GM21390 (cell line): ENCODE results near the gene SPTBN4.
"Not testable (repeated sequence)": the region's sequence is repeated elsewhere in the genome, so short reads cannot be mapped to it uniquely, and the experiment has no call there.

ENCODE experiments used
- ATAC-seq: cut with Tn5 transposase; IDR thresholded peaks from one replicate; pipeline ENCODE4 v1.9.1; 2021; ENCODE audit not compliant: unreplicated experiment

Gene SPTBN4

DNA sequence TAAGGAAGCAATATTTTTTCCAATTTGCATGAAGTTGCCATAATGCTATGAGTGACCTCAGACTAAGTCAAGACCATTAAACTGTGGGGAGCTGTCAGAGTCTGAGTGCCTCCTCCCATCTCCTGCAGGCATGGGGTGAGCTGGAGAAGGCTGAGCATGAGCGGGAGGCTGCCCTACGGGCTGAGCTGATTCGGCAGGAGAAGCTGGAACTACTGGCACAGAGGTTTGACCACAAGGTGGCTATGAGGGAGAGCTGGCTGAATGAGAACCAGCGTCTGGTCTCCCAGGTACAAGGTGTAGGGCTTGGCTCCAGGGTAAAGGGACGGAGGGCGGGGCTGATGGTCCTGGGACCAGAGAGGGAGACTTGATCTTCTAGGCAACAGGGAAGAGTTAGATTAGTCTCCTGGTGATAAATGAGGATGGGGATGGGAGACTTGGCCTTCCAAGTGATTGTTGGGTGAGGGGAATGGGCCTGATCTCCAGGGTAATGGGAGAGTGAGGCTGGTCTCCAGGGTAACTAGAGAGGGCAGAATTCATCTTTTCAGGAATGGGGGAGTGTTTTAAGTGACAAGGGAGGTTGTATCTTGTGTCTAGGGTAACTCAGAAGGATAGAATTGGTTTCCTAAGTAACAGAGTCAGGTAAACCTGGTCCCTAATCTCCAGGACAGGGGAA is 36.0 kb downstream of the SPTBN4 start:
- no peak for ATAC-seq

DNA sequence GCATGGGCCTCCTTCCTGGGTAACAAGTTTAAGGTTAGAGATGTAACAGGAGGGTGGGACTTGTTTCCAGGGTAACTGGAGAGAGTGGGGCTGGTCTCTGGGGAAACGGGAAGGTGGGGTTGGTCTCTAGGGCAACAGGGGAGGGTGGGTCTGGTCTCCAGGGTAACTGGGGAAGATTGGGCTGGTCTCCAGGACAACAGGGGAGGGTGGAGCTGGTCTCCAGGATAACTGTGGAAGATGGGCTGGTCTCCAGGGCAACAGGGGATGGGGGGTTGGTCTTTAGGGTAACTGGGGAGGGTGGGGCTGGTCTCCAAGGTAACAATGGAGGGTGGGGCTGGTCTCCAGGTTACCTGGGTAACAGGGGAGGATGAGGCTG is 36.5 kb downstream of the SPTBN4 start:
- ATAC-seq = no peak

DNA sequence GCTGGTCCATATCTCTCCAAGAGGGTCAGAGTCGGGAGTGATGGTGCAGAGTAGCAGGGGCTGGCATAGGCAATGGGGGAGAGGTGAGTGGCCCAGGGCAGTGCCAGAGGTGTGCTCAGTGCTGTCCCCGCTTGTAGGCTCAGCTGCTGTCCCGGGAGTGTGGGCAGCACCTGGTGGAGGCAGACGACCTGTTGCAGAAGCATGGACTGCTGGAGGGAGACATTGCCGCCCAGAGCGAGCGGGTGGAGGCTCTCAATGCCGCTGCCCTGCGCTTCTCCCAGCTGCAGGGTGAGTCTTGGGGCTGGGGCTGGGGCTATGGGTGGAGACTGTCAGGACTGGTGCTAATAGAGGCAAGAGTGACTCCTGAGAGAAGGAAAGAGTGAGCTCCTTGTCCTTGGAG is 39.3 kb downstream of the SPTBN4 start:
- ATAC-seq = no peak

DNA sequence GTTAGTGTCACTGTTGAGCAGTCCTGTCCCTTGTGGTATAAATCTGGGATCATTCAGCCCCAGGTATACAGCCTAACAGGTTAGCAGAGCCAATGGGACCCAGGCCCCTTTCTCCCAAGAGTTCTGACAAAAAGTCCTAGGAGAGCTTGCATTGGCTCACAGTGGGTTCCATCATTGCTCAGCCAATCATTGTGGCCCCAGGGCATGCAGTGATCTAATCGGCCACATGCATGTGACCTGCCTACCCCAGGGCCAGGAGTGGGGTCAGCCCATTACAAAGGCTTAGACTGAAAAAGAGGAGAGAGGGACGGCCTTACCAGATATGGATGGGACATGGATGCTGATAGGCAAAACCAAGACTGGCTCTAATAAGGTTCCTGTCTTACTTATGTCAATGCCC is 41.1 kb downstream of the SPTBN4 start:
- no peak for ATAC-seq

DNA sequence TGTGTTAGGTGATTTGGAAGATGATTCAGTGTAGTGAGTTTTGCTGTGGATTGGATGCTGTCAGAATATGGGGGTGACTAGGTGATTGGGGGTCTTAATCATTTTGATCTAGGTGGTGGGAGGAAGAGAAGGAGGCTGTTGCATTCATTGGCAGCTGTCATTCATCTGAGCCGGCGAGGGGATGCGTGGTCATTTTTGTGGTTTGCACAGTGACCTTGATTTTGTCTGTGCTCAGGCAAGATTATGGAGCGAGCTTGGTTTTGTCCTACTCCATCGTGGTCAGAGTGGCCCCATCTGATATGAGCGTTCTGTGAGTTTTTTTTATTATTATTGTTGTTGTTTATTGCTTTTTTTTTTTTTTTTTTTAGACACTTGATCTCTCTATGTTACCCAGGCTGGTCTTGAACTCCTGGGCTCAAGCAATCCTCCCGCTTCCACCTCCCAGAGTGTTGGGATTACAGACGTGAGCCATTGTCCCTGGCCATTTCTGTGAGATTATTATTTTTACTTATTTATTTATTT is 42.0 kb downstream of the SPTBN4 start:
- ATAC-seq = no peak

DNA sequence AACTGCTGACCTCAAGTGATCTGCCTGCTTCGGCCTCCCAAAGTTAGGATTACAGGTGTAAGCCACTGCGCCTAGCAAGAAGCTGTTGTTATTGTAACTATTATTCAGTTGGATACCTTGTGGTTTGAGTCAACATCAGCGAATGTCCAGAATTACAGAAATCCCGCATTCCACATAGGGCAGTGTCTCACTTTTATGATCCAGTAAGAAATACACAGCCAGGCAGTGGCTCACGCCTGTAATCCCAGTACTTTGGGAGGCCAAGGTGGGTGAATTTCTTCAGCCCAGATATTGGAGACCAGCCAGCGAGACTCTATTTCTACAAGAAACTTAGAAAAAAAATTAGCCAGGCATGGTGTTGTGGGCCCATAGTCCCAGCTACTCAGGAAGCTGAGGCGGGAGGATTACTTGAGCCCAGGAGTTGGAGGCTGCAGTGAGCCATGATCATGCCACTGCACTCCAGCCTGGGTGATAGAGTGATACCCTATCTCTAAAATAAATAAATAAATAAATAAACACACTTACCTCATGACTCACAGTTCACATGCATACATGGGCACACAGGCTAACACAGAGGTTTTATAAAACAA is 43.8 kb downstream of the SPTBN4 start:
- ATAC-seq = no peak

DNA sequence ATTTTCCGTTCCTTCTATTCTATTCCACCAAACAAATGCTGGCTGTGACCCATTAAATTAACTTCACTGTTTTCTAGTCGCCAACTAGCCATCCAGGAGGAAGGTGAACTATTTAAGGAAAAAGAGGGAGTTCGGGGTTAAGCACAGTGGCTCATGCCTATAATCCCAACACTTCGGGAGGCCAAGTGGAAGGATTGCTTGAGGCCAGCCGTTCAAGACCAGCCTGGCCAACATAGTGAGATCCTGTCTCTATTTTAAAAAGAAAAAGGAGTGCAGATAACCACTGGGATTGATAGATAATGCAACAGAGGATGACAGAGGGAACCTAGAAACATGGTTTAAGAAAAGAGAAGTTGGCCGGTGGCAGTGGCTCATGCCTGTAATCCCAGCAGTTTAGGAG is 44.7 kb downstream of the SPTBN4 start:
- ATAC-seq = no peak

DNA sequence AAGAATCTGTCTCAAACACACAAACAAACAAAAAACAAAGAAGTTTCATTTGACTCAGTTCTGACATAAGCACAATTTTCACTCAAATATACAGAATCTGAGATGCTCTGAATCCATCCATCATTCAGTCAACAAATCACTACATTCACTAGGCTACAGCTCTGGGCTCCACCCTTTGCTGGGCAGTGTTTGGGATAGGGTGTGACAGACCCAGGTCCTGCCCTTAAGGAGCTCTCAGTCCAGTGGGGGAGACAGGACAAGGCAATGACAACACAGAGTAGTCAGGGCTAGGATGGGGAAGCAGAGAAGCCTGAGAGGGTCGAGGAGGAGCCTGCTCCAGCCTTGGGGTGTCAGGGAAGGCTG is 45.3 kb downstream of the SPTBN4 start:
- no peak for ATAC-seq

DNA sequence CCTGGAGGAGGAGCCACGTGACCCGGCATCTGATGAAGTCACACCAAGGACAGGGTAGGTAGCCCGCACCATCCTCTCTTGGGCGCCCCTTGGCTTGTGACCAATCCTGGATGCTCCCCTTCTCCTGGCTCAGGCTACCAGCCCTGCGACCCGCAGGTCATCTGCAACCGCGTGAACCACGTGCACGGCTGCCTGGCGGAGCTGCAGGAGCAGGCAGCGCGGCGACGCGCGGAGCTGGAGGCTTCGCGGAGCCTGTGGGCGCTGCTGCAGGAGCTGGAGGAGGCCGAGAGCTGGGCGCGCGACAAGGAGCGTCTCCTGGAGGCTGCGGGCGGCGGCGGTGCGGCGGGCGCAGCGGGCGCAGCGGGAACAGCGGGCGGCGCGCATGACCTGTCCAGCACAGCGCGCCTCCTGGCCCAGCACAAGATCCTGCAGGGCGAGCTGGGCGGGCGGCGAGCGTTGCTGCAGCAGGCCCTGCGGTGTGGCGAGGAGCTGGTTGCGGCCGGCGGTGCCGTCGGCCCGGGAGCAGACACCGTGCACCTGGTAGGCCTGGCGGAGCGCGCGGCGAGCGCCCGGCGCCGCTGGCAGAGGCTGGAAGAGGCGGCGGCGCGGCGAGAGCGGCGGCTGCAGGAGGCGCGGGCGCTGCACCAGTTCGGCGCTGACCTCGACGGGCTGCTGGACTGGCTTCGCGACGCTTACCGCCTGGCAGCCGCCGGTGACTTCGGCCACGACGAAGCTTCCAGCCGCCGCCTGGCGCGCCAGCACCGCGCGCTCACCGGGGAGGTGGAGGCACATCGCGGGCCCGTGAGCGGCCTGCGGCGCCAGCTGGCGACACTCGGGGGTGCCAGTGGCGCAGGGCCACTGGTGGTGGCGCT is 45.9 kb downstream of the SPTBN4 start:
- ATAC-seq = no peak

DNA sequence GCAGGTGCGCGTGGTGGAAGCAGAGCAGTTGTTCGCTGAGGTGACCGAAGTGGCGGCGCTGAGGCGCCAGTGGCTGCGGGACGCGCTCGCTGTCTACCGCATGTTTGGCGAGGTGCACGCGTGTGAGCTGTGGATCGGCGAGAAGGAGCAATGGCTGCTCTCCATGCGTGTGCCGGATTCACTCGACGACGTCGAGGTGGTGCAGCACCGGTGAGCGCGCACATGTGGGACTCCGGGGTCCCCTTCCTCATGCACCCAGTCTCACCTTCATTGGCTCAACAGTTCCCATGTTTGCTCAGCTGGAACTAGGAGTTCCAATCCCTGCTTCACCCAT is 46.5 kb downstream of the SPTBN4 start:
- ATAC-seq = no peak

DNA sequence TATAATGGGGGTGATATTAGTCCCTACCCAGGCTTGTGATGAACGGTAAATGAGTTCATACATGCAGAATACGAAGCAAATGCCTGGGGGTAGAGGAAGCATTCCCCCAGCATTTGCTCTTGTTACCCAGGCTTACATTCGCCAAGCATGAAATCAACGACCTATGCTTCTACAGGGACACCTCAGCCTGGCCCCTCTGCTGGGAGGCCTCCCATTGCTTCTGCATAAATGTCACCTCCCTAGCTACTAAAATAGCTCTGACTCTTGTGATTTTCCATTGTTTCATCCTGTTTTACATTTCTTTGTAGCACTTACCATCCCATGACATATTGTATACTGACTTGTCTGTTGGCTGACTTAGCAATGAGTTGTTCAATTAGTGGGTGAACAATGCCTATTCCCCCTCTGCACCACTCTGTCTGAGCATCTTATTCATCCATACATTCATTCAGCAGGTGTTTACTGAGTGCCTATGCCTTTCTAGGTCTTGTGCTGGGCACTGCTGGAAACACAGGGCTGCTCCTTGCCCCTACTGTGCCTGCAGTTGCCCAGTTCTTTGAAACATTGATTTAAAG is 47.0 kb downstream of the SPTBN4 start:
- ATAC-seq = no peak

DNA sequence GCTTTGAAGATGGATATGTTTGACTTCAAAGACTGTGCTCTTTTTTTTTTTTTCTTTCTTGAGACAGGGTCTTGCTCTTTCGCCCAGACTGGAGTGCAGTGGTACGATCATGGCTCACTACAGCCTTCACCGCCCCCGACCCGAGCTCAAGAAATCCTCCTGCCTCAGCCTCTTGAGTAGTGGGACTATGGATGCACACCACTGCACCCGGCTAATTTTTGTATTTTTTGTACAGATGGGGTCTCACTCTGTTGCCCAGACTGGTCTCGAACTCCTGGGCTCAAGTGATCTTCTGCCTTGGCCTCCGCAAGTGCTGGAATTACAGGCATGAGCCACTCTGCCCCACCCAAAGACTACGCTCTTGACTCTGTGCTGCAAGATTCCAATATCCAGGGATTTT is 50.4 kb downstream of the SPTBN4 start:
- no peak for ATAC-seq

DNA sequence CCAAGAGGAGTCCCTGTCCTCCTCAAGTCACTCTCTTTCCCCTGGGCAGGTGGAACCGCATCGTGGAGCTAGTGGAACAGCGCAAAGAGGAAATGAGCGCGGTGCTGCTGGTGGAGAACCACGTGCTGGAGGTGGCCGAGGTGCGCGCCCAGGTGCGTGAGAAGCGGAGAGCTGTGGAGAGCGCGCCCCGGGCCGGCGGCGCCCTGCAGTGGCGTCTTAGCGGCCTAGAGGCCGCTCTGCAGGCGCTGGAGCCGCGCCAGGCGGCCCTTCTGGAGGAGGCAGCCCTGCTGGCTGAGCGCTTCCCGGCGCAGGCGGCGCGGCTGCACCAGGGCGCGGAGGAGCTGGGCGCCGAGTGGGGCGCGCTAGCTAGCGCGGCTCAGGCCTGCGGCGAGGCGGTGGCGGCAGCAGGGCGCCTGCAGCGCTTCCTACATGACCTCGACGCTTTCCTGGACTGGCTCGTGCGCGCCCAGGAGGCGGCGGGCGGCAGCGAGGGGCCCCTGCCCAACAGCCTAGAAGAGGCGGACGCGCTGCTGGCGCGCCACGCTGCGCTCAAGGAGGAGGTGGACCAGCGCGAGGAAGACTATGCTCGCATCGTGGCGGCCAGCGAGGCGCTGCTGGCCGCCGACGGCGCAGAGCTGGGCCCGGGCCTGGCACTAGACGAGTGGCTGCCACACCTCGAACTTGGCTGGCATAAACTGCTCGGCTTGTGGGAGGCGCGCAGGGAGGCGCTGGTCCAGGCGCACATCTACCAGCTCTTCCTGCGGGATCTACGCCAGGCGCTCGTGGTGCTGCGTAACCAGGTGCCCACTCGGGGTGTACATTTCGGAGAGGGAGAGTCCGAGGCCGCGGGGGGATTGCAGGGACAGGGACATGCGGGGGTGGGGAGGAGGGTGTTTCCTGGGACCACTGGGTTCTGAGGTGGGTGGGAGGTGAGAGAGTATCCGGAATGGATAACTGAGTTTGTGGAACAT is 52.8 kb downstream of the SPTBN4 start:
- ATAC-seq = no peak

DNA sequence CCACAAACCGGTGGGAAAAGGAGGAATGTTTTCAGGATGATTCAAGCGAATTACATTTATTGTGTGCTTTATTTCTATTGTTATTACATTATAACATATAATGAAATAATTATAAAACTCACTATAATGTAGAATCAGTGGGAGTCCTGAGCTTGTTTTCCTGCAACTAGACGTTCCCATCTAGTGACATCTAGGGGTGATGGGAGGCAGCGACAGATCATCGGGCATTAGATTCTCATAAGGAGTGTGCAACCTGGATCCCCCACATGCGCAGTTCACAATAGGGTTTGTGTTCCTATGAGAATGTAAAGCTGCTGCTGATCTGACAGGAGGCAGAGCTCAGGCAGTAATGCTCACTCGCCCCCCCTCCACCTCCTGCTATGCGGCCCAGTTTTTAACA is 54.5 kb downstream of the SPTBN4 start:
- ATAC-seq = no peak

DNA sequence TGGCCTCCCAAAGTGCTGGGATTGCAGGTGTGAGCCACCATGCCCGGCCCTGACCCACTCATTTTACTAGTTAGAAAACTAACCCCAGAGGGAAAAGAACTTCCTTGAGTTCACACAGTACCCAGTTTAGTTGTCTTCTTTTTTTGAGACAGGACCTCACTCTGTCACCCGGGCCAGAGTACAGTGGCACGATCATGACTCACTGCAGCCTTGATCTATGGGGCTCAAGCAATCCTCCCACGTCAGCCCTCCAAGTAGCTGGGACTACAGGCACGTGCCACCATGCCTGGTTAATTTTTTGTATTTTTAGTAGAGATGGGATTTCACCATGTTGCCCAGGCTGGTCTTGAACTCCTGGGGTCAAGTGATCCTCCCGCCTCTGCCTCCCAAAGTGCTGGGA is 55.1 kb downstream of the SPTBN4 start:
- not testable (repeated sequence) for ATAC-seq

DNA sequence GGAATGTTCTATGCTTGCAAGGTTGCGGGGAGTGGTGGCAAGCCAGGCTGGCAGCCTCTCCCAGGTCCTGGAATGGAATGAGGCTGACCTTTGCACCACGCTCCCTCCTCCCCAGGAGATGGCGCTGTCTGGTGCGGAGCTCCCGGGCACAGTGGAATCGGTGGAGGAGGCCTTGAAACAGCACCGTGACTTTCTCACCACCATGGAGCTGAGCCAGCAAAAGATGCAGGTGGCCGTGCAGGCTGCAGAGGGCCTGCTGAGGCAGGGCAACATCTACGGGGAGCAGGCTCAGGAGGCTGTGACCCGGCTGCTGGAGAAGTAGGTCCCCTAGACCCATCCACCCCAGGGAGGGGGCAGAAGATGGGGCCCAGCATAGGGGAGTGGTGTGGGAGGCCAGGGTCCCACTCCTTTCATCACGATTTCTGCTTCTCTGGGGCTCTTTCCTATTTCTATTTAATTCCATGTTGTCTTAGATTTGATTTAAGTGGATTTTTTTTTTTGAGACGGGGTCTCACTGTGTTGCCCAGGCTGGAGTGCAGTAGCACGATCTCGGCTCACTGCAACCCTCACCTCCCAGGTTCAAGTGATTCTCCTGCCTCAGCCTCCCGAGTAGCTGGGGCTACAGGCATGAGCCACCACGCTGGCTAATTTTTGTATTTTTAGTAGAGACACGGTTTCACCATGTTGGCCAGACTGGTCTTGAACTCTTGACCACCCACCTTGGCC is 56.7 kb downstream of the SPTBN4 start:
- ATAC-seq = no peak

DNA sequence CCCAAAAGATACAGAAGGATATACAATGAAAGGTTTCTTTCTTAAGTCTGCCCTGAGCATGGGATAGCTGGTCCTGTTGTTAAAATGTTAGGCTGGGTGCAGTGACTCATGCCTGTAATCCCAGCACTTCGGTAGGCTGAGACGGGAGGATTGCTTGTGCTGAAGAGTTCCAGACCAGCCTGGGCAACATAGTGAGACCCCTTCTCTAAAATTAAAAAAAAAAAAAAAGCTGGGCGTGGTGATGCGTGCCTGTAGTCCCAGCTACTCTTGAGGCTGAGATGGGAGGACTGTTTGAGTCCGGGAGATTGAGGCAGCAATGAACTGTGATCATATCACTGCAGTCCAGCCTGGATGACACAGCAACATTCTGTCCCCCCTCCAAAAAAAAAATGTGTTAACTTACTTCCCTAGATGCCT is 57.3 kb downstream of the SPTBN4 start:
- no peak for ATAC-seq

DNA sequence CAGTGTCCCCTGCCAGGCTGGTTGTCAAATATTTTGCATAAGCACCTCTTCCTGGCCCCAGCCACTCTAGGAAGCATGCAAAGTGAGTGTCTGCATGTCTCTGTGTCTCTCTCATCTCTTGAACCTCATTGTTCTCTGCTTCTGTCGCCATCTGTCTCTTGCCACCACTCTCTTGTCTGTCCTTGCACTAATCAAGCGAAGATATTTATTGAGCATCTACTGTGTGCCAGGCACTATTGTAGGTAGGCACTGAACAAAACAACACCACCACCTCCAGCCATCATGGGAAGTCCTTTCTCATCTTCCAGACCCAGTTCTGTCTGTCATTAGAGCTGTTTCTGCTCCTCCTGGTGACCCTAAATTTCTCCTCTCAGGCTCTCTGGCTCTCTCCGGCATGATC is 57.9 kb downstream of the SPTBN4 start:
- ATAC-seq = no peak

DNA sequence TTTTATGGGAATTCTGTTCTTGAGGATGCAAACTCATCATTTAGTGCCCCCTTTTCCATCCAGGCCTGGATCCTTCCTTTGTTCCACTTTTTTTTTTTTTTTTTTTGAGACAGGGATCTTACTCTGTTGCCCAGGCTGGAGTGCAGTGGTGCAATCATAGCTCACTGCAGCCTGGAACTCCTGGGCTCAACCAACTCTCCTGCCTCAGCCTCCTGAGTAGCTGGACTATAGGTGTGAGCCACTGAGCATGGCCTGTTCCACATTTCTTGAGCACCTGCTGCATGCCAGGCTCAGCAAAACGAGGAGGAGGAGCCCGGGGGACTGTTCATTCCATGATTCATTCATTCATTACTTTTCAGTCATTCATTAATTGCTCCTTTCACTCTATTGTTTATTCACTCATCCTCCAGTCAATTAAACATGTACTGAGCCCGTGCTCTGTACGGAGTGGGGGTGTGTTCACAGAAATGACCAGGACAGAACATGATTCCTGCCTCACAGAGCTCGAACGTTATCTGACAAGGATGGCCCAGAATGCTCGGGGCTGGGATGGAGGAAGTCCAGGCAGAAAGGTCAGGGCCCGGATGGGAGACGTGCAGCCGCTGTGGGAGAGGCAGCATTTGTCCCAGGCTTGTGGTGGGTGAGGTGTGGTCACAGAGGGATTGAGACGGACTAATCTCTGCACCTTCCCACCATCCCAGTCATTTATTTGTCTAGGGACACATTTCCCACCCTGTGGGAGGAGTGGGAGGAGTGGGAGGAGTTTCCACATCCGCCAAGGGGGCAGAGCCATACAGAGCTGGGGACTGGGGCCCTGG is 58.6 kb downstream of the SPTBN4 start:
- ATAC-seq = no peak
